ENCODE measurements around the gene OCSTAMP. TPM values are rescaled to one million over a fixed set of nuclear protein-coding genes. Genes with fewer than 3 reads are reported as not detected.

The OCSTAMP gene
- total RNA-seq, 1 experiment from 2014 or later: not detected

DNA sequence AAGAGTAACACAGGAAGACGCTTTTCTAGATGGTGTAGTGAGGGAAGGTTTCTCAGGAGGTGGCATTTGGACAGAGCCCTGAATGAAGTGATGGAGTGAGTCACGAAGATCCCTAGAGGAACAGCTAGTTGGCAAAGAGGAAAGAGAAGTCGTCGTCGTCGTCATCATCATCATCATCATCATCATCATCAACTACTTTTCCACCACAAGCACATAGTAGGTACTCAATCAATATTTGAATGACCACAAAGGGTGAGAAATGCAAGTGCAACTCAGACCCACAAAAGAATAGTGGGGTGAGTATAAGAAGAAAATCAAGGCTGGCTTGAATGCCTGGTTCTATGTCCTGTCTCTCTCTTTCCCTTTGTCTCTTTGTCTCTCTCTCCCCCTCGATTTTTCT, 28.3 kb upstream of the OCSTAMP start:
- TF ChIP-seq, protein P1, sequence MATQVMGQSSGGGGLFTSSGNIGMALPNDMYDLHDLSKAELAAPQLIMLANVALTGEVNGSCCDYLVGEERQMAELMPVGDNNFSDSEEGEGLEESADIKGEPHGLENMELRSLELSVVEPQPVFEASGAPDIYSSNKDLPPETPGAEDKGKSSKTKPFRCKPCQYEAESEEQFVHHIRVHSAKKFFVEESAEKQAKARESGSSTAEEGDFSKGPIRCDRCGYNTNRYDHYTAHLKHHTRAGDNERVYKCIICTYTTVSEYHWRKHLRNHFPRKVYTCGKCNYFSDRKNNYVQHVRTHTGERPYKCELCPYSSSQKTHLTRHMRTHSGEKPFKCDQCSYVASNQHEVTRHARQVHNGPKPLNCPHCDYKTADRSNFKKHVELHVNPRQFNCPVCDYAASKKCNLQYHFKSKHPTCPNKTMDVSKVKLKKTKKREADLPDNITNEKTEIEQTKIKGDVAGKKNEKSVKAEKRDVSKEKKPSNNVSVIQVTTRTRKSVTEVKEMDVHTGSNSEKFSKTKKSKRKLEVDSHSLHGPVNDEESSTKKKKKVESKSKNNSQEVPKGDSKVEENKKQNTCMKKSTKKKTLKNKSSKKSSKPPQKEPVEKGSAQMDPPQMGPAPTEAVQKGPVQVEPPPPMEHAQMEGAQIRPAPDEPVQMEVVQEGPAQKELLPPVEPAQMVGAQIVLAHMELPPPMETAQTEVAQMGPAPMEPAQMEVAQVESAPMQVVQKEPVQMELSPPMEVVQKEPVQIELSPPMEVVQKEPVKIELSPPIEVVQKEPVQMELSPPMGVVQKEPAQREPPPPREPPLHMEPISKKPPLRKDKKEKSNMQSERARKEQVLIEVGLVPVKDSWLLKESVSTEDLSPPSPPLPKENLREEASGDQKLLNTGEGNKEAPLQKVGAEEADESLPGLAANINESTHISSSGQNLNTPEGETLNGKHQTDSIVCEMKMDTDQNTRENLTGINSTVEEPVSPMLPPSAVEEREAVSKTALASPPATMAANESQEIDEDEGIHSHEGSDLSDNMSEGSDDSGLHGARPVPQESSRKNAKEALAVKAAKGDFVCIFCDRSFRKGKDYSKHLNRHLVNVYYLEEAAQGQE (IDR thresholded peaks at IDR 0.05; ENCODE audit: insufficient read depth in 1 of 2, low read depth in 2 of 2, low read length in 1 of 2): no peak
- TF ChIP-seq CTCF (IDR thresholded peaks at IDR 0.05) (no peak), POLR2AphosphoS5 (IDR thresholded peaks at IDR 0.05; ENCODE audit: low read depth, low read length) (no peak), SIN3A (IDR thresholded peaks at IDR 0.05; ENCODE audit: borderline replicate concordance, insufficient read depth, low read depth, low read length) (no peak), TCF7L2 (IDR thresholded peaks at IDR 0.05; ENCODE audit: low read depth, low read length) (no peak)
- Histone ChIP-seq H3K4me1 (ENCODE audit: control insufficient read depth, insufficient read depth, low read length) (no peaks in the 10 kb centered on the region), H3K27me3 (ENCODE audit: control insufficient read depth, insufficient read depth, low read length) (no peaks in the 10 kb centered on the region), H3K36me3 (ENCODE audit: control insufficient read depth, insufficient read depth, low read length) (no peaks in the 10 kb centered on the region), H3K4me3 (ENCODE audit: low read depth in 2 of 2, low read length in 2 of 2) (no peak overlapping the region), H3K9me3 (ENCODE audit: control insufficient read depth, insufficient read depth, low read depth, low read length) (no peaks in the 10 kb centered on the region), H3K27ac (ENCODE audit: low read length) (no peak overlapping the region)
- BruUV-seq (replicated peaks): no TSS peak
- intact Hi-C loops (cut with micrococcal nuclease; ENCODE audit: unreplicated experiment) (no loop called here), in situ Hi-C loops (cut with HindIII; ENCODE audit: low pct_unique_long_range_greater_than_20kb, low sequenced_read_pairs) (no loop called here)
- DNase-seq (ENCODE audit: low read depth, low spot score) (no peak), ATAC-seq (no peak)
- ChIA-PET POLR2A (no interaction called here), CTCF (no interaction called here)

GRCh38 chr20:46576774-46577395, 26.4 kb upstream of the OCSTAMP start:
- H3K9me3 ChIP-seq (ENCODE audit: control insufficient read depth, insufficient read depth, low read depth, low read length): no peaks in the 10 kb centered on the region
- in situ Hi-C loops (cut with HindIII; ENCODE audit: low pct_unique_long_range_greater_than_20kb, low sequenced_read_pairs) (no loop called here), intact Hi-C loops (cut with micrococcal nuclease; ENCODE audit: unreplicated experiment) (no loop called here)
- POLR2A ChIA-PET: no interaction called here
- CTCF ChIA-PET: no interaction called here
- TF ChIP-seq CTCF (IDR thresholded peaks at IDR 0.05): no peak
- TF ChIP-seq TCF7L2 (IDR thresholded peaks at IDR 0.05; ENCODE audit: low read depth, low read length): no peak
- TF ChIP-seq POLR2AphosphoS5 (IDR thresholded peaks at IDR 0.05; ENCODE audit: low read depth, low read length): no peak
- TF ChIP-seq, protein P1 (IDR thresholded peaks at IDR 0.05; ENCODE audit: insufficient read depth in 1 of 2, low read depth in 2 of 2, low read length in 1 of 2): no peak
- no peak for TF ChIP-seq SIN3A (IDR thresholded peaks at IDR 0.05; ENCODE audit: borderline replicate concordance, insufficient read depth, low read depth, low read length)
- no peak overlapping the region for H3K4me3 ChIP-seq (ENCODE audit: low read depth in 2 of 2, low read length in 2 of 2)
- no peak for ATAC-seq
- DNase-seq (ENCODE audit: low read depth, low spot score): no peak
- H3K4me1 ChIP-seq (ENCODE audit: control insufficient read depth, insufficient read depth, low read length): no peaks in the 10 kb centered on the region
- H3K36me3 ChIP-seq (ENCODE audit: control insufficient read depth, insufficient read depth, low read length): no peaks in the 10 kb centered on the region
- no peaks in the 10 kb centered on the region for H3K27me3 ChIP-seq (ENCODE audit: control insufficient read depth, insufficient read depth, low read length)
- BruUV-seq (replicated peaks): no TSS peak
- no peak overlapping the region for H3K27ac ChIP-seq (ENCODE audit: low read length)

Measured in Panc1 (cell line).